ENCODE measurements around the gene SERPINB7.

Gene SERPINB7

DNA sequence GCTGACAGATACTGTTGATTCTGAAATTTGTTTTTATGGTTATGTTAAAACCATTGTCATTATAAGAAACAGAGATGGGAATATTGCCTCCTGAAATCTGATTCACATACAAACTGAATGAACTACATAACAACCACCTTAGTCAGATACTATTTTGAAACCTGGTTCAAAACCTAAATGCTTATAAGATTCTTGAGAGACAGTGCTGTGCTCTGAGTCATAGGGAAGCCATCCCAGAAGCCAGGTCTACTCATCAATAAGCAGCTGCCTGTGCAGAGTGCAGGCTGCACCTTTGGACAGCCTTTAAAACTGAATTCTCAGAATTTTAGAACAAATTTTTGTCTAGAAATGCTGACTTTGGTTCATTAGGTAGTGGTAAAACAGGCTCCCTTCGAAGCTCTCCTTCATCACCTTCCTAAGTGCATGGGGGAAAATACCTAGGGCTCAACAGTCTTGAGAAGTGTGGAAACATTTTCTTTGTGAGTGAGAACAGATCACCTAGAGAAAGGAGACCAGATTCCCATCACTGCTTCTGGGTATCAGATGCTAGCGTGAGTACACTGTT lies at the start of gene SERPINB7:
SERPINB7 (plus strand) TSS at position 253 of the 565 bp plus-strand sequence. CDS start 6,955 bp downstream, outside the sequence.
- in situ Hi-C loops (cut with HindIII; ENCODE audit: low sequenced_read_pairs) = no loop called here
- no peak for TF ChIP-seq CTCF (IDR thresholded peaks at IDR 0.05; ENCODE audit: low read depth, low read length, missing control alignments)
- DNase-seq (ENCODE audit: low read depth) = peak; percentile 37
- H3K4me3 ChIP-seq (ENCODE audit: low read depth, low read length) = no peak within 1 kb of the TSS

DNA sequence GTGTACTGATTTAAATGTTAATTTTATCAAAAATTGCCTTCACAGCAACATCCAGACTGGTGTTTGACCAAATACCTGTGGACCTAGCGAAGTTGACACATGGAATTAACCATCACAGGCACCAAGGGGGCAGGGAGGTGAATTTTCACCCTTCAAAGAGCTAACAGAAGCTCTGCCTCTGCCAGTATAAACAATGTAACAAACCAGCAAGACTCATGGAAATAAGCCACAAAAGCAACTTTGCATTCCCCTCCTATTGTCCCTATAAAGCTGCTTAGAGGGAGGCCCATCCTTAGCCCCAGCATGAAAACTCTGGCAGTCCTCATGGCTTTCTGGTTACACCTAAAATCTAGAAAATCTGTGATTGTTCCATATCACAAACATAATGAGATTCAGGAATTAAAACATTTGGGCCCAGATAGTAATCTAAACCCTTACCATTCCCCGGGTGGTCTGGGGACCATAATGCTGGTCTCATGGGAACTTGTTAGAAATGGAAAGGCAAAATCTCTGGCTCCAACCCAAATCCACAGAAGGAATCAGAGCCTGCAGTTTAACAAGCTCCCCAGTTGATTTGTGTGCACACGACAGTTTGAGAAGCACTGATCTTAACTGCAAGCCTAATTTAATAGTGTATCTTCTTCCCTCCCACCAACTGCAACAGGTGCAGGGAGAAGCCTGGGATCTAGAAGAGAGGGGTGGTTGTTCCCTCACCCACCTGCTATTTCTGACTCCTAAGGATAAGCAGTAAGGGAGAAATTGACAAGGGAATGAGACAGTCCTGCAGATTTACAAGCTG lies 49.3 kb upstream of the SERPINB7 start:
- in situ Hi-C loops (cut with HindIII; ENCODE audit: low sequenced_read_pairs) = no loop called here
- peak; percentile 31 for DNase-seq (ENCODE audit: low read depth)
- TF ChIP-seq CTCF (IDR thresholded peaks at IDR 0.05; ENCODE audit: low read depth, low read length, missing control alignments) = no peak
- no peak overlapping the region for H3K4me3 ChIP-seq (ENCODE audit: low read depth, low read length)

DNA sequence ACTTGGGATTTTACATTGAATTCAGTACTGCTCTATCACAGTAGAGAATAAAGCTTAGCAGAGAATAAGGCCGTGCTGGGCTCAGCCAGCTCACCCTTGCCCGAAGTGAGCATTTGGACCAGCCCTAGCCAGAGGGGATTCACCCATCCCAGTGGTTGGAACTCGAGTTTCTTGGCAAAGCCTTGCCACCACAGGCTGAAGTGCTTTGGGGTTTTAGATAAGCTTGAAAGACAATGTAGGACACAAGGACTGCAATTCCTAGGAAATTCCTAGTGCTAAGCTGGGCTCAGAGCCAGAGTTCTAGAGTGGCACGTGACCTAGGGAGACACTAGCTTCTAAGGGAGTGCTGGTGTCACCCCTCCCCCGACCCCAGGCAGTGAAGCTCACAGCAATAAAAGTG lies 44.4 kb upstream of the SERPINB7 start:
- in situ Hi-C loops (cut with HindIII; ENCODE audit: low sequenced_read_pairs) = no loop called here
- H3K4me3 ChIP-seq (ENCODE audit: low read depth, low read length) = no peak overlapping the region
- TF ChIP-seq CTCF (IDR thresholded peaks at IDR 0.05; ENCODE audit: low read depth, low read length, missing control alignments) = no peak
- no peak for DNase-seq (ENCODE audit: low read depth)

DNA sequence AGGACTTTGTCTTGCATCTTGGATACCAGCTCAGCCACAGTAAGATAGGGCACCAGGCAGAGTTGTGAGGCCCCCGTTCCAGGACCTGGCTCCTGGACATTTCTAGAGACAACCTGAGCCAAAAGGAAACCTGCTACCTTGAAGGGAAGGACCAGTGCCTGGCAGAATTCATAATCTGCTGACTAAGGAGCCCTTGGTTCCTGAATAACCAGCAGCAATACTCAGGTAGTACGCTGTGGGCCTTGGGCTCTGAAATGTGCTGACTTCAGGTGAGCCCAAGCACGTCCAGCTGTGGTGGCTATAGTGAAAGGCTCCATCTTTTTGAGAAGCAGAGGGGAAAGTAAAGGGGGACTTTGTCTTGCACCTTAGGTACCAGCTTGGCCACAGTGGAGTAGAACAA lies 44.0 kb upstream of the SERPINB7 start:
- no peak overlapping the region for H3K4me3 ChIP-seq (ENCODE audit: low read depth, low read length)
- no peak for TF ChIP-seq CTCF (IDR thresholded peaks at IDR 0.05; ENCODE audit: low read depth, low read length, missing control alignments)
- DNase-seq (ENCODE audit: low read depth) = no peak
- in situ Hi-C loops (cut with HindIII; ENCODE audit: low sequenced_read_pairs) = no loop called here

DNA sequence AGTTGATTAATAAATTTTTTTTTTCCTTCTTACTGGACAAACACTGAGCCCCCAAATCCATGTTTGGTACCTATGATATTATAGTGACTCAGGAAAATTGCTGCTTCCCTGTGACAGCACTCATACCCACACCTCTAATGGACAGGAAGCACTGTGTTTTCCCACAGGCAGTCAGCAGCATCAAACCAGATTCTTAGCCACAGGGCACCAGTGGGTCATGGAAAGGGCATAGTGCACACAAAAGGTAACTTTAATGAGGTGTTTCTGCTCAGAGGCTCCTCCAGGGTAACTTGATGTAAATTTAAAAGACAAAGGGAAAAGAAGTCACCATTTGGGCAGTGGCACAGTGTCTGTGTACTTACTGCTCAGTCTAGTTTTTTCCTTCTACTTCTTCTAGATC lies 38.3 kb upstream of the SERPINB7 start:
- in situ Hi-C loops (cut with HindIII; ENCODE audit: low sequenced_read_pairs) = no loop called here
- TF ChIP-seq CTCF (IDR thresholded peaks at IDR 0.05; ENCODE audit: low read depth, low read length, missing control alignments) = no peak
- no peak for DNase-seq (ENCODE audit: low read depth)
- H3K4me3 ChIP-seq (ENCODE audit: low read depth, low read length) = no peak overlapping the region

DNA sequence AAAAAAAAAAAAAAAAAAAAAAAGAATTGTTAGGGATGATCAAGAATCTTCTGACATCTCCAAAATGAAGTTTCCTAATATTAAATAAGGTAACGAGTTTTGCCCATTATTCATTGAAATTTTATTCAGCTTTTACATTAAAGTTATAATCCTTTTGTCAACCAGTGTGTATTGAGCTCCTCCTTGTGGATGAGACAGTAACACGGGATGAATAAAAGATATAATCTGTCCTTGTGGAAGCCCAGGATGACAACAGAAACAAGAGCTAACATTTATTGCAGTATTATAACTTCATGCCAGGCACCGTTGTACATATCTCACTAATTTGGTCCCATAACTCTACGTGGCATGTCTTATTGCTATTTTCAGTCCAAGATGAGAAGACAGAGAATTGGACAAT lies 33.4 kb upstream of the SERPINB7 start:
- no peak for DNase-seq (ENCODE audit: low read depth)
- peak; percentile 17 for TF ChIP-seq CTCF (IDR thresholded peaks at IDR 0.05; ENCODE audit: low read depth, low read length, missing control alignments)
- in situ Hi-C loops (cut with HindIII; ENCODE audit: low sequenced_read_pairs) = no loop called here
- no peak overlapping the region for H3K4me3 ChIP-seq (ENCODE audit: low read depth, low read length)
